CD4-positive, alpha-beta T cell treated with Interleukin-4 for 1 hour (primary cell): ENCODE results near the gene MISP3.

Experiments used
- DNase-seq, 2 donors: peaks; one replicate each; pipeline ENCODE4 v3.0.0-alpha.2; 2020 to 2022

Gene MISP3

DNA sequence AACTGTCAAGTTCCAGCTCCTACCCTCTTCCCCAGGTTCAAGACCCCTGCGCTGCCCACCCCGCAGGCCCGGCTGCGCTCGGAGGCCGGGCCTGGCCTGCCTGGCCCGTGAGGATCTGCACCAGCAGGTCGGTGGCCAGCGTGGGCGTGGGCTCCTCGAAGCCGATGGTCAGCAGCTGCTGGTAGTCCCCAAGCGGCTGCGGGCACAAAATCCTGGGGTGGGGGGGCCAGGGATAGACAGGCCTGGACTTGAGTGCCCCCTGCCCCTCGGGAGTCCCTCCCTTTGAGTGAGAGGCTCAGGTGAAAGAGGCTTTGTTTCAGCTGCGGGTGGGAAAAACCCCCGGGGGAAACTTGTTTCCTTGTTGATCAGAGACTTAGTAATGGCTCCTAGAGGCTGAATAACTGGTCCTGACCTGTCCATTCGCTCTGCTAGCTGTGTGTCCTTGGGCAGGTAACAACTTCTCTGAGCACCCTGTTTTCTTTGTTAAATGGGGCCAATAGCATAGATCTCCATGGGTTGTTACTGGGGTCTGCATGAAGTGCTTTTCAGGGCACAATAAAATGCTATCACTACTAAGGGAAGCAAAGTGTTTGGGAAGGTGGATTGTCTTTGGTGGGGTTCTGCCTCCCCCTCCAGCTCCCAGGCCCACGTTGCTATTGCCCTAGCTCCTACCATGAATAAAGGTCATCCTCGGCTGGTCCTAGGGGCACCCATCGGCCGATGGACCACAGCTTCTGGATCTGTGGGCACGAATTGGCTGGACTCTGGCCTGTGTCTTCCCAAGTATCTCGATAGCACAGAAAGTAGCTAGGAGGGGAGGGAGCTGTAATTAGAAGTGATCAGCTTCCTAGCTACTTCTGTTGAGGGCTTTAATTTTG, 9.4 kb downstream of the MISP3 start:
- DNase-seq: peak; percentile 54 to 60

DNA sequence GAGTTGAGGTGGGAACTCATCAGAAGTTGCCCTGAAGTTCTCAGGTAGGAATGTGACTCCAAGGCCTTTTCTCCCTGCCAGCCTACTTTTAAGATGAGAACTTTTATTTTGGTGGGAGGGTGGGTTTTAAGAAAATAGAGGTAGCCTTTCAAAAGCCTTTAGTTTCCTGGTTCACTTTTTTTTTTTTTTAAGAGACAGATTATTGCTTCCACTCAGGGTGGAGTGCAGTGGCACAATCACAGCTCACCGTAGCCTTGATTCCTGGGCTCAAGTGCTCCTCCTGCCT, 10.0 kb downstream of the MISP3 start:
- DNase-seq: no peak

DNA sequence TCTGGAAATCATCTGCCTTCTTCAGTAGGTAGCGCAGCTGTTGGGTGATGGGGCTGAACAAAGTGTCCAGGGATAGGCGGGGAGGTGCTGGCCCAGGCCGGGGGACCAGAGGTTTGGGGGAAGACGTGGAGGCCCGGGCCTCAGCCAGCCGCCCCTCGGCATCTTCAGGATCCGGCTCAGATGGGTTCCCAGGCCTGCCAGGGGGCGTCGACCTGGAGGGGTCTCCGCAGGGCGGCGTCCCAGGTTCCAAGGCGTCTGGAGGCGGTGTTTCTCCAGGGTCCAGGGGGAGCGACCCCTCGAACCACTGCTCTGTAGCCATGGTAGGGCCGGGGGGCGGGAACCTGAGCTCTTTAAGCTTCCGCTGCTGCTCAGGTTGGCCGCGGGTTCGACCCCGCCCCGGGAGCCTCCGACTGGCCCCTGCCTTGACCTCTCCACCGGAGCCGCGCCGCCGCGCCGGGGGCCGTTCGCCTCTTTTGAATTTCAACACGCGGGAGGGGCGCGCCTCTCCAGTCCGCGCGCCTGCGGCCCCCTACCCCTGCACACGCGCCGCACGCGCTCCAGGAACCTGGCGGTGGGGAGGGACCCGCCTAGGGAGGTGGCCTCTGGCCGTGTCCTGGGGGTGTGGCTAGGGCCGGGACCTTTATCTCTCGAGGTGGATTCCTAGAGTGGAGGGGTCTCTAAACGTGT, 12.9 kb downstream of the MISP3 start, which contains the start of gene C19orf67:
Gene C19orf67, minus strand, starts transcription at position 475 of the 687 bp plus-strand sequence. Its CDS starts 156 bp downstream, at position 319.
- no peak for DNase-seq

DNA sequence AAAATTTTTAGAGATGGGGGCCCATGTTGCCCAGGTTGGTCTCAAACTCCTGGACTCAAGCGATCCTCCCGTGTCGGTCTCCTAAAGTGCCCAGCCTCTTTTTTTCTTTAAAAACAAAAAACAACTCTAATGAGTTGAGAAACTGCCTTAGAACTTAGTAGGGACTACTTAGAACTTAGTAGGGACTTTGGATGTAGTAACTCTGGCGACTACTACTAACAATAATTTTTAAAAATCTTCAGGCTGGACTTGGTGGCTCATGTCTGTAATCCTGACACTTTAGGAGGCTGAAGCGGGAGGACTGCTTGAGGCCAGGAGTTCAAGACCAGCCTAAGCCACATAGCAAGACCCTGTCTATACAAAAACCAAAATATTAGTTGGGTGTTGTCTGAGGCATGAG, 13.5 kb downstream of the MISP3 start:
- DNase-seq: no peak

DNA sequence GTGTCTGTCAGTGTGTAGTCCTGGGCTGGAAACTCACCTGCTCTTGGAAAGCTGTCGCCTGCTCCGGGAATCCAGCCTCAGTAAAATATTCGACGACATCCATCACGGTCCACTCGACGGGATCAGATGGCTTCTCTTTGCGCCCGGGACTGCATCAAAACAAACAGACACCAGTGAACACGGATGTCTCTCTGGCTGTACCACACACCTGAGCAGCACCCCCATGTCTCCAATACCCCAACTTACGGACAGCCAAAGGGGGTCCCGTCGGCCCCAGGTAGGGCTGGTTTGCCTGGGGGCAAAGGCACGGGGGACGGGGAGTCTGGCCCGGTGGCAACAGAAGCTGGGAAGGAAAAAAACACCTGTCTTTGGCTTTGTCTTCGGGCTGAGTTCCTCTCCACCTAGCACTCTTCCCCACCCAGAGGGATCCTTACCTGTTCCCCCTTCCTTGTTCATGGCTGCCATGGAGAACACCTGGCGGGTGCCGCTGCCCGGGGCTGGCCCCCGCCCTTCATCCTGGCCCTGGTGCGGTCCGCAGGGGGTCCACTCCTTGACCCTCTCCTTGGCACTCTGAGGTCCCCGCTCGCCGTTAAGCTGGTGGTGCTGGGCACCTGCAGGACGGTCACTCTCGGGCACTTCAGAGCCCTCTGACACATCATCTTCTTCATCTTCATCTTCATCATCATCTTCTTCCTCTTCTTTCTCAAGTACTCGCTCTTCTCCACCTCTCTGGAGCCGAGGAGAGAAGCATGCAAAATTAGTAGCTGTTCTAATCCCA, 16.2 kb downstream of the MISP3 start:
- no peak for DNase-seq

DNA sequence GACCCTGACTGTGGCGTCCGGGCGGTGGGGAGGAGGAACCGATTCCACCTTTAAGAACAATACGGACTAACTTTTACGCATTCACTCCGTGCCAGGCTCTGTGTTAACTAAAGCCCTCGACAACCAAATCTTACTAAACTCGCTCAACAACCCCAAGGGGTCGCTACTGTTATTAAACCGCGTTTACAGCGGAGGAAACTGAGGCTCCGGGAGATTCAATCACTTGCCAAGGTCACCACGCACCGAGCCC, 16.8 kb downstream of the MISP3 start:
- peak; percentile 17 to 28 for DNase-seq

DNA sequence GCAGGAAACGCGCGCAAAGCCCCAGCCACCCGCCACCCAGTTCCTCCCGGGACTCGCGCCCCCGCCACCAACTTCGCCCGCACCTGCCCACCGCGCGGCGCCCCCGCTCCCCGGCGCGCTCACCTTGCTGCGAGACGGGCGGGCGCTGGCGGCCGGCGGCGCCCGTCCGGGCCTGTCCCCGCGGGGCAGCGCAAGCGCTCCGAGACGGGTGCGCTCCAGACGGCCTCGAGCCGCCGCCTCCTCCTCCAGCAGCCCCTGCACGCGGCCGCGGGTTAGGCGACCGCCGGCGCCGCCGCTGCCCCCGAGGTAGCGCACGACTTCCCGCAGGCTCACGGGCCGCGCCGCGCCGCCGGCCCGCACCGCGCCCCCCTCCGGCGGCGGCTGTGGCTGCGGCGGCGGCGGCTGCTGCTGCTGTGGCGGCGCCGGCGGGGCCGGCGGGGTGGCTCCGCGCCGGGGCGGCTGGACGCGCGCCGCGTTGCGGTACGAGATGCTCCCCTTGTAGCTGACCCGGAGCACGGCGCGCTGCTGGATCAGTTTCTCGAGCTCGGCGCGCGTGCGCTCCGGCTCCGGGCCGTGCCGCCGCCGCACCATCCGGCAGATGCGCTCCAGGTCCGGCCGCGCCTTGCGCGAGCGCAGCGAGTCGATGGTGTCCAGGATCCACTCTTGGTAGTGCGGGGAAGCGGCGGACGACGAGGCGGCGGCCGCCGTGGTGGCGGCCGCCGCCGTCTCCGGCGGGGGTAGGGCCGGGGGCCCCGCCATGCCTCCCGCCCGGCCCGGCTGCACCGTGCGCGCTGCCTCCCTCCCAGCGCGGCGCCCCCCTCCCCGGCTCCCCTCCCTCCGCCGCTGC, 17.3 kb downstream of the MISP3 start:
- peak; percentile 27 to 41 for DNase-seq

DNA sequence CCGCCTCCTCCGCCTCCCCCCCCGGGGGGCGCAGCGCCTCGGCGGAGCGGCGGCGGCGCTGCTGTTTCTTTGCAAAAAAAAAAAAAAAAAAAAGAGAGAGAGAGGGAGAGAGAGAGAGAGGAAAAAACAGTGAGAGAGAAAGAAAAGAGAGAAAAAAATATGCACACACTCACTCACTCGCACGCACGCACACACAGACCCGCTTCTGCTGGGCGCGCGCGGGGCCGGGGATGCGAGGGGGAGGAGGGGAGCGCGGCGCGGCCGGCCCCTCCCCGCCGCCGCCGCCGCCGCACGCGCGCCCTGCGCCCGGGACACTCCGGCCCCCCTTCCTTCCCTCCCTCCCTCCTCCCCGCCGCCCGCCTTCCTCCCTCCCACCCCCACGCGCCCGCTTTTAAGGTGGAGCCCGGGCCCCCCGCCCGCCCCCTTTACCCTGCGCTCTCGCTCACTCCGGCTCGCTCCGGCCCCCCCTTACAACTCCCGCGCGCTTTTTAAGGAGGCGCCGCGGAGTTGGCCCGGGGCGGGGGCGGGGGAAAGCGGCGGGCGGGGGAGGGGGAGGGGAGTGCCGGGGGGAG, 18.0 kb downstream of the MISP3 start, which contains the start of gene SAMD1:
Gene SAMD1, minus strand, starts transcription at position 243 of the 572 bp plus-strand sequence.
- peak; percentile 88 to 90 for DNase-seq

DNA sequence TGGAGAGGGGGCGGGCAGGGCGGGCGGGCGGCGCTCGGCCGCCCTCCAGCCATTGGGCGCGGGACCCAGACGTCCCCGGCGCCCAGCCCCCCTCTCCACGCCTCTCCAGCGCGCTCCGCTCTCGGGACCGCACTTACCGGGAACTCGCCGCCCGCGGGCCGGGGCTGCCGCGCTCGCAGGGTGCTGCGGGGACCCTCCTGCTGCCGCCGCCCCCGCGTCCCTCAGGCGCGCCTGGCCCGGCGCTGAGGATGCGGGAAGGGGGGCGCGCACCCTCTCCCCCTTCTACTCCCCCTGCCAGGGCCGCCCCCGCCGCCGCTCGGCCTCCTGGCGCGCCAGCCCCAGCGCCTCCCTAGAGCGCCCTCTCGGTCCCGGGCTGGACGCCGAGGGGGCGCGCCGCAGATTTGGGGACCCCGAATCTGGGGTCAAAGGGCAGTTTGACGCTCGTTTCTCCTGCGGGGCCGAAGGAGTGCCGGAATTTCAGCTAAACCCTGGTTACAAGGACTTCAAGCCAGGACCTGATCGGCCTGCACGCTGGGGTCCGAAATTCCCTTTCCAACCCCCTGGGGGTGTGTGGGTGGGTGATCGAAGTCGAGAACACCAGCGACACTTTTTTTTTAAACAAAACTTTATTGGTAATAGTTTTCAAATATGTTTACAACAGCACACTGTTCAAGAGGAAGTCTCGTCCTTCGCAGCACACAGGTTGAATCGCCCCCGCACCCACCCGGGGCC, 18.7 kb downstream of the MISP3 start:
- DNase-seq: peak; percentile 71 to 79

DNA sequence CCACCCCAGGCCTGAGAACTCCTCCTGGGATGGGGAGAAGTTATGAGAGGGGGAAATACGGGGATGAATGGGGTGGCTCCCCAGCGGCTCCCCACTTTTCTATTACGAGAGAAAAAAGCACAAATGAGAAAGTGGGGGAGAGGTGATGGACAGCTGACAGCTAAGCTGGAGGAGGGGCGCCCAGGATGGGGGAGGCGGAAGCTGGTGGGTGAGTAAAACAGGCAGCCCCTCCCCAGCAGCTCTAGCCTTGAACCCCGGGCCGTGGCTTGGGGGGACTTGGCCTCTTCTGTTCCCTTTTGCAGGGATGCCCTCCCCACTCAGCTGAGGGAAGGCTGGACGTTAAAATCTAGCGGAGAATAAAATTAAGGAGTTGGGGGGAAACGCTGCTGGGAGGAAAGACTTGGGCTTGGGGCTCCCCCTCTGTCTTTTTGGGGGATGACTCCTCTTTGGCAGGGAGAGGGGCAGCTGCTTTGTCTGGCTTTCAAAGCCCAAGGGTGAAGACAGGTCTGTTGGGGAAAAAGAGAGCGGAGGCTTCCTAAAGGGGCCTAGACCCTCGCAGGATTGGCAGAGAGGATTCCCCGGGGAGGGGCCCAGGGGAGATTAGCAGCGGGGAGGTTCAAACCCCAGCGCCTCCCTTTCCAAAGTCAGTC, 19.4 kb downstream of the MISP3 start:
- DNase-seq: peak in 1 of 2 donors; percentile 47

DNA sequence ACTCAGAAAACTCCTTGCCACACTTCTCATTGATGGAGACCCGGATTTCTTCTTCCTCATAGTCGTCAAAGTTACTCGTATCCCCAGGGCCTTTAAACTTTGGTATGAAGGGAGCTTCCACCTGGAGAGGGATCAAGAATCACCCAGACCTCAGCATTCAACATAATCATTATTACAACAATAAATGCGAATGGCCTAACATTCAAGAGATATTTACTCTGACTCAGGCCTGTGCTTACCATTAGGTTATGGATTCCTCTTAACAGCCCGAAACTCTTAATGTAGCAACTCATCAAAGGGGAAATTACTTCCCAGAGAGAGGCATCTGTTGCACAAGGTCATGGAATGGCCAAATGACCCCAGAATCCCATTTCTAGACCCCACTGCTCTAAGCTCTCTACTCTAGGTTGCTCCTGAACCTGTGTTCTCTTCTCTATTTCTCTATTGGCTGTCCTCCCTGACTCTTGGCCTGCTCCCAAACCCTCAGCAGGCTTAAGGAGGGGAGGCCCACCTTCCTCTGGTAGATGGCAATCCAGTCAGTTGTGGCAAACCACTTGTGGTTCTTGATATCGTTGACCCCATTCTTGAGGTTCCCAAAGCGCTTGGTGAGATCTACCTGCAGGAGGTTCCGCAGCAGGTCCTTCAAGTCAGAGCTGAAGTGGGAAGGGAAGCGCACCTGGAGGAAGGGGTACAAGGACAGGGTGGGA, 20.7 kb downstream of the MISP3 start:
- DNase-seq: no peak

DNA sequence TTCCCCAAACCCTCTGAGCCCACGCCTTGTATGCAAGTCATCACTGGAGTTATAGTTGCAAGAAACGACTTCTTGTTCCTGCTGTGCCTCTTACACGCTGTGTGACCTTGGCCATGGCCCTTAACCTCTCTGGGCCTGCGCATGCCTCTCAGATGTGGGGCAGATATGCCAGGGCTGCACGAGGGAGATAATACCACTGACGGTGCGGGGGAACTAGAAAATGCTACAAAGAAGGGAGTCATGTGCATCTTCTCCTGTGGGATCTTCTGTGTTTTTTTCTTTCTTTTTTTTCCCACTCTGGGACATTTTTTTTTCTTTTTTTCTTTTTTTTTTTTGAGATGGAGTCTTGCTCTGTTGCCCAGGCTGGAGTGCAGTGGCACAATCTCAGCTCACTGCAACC, 22.3 kb downstream of the MISP3 start:
- DNase-seq: no peak

DNA sequence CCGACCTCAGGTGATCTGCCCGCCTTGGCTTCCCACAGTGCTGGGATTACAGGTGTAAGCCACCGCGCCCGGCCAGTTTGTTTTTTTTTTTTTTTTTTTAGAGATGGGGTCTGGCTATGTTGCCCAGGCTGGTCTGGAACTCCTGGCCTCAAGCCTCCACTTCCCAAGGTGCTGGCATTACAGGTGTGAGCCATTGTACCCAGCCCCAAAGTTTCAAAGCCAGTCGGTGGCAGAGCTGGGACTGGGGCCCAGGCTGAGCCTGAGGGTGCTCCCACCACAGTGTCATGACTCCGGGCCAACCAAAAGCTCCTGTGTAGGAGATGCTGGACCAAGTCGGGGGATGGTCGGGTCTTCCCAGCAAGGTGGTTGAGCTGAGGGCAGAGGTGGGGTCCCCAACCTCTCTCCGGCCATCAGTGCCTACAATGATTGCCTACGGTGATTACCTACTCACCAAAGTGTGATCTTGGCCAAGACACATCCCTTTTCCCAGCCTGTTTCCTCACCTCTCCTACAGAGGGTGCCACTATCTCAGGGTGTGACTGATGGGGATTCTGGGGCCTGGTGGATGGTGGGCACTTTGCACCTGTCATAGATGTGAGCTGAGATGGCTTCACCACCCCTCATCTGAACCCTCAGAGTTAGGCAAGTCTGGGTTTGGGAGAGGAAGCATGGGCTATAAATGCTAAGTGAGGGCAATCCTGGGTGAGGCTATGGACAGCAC, 23.8 kb downstream of the MISP3 start:
- DNase-seq: no peak

DNA sequence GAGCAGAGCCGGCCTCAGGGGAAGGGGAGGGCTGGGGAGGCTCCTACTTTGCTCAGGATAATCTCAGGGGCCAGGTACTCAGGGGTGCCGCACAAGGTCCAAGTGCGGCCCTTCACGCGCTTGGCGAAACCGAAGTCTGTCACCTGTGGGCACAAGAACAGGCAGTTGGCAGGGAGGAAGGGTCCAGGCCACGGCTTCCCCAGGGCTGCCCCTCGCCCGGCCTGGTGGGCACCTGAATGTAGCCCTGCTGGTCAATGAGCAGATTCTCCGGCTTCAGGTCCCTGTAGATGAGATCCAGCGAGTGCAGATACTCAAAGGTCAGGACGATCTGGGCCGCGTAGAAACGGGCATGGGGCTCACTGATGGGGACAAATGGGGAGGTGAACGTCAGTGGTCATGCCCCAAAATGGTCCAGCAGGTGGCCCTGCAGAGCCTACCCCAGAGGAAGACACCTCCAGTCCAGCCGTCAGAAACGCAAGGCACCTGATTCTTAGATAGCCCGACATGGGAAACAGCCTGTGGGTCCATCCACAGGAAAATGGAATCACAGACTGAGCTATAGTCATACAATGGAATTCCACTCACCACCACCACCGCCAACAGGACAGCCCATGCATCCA, 25.1 kb downstream of the MISP3 start:
- DNase-seq: no peak

DNA sequence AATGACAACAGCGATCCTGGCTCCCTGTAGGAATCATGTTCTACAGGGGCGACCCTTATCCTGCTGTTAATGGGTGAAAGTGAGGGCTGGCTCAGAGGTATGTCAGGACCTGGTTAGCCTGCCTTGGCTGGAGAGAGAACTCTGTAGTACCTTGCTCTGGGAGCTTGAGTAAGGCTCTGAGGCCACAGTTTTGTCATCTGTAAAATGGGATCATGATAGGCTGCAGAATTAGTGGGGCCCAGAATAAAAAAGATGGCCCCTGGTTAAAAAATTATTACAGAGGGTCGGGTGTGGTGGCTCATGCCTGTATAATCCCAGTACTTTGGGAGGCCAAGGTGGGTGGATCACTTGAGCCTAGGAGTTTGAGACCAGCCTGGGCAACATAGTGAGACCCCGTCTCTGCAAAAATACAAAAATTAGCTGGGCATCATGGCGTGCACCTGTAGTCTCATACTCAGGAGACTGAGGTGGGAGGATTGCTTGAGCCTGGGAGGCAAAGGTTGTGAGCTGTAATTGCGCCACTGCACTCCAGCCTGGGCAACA, 28.5 kb downstream of the MISP3 start:
- no peak for DNase-seq

DNA sequence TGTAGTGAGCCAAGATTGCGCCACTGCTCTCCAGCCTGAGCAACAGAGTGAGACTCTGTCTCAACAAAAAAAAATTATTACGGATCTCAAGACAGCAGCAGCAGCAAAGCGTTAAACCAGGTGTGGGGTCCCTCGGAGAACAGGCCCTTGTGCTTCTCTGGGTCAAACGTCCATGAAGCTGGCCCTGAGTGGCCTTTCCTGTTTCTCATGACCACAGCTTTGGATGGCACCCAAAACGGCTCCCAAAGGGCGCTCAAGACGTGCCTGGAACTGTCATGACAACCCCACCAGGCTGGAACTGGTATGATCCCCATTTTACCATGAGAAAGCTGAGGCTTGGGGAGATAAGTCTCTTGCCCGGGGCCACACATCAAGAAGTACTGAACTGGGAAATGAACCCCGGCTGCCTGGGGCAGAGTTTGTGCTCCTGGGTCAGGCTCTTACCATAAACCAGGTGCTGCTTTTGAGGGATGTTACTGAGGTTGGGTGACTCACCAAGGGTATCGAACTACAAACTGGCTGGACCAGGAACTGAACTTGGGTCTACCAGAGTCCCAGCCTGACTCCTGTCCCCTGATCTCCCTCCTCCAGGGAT, 29.6 kb downstream of the MISP3 start:
- DNase-seq: no peak

DNA sequence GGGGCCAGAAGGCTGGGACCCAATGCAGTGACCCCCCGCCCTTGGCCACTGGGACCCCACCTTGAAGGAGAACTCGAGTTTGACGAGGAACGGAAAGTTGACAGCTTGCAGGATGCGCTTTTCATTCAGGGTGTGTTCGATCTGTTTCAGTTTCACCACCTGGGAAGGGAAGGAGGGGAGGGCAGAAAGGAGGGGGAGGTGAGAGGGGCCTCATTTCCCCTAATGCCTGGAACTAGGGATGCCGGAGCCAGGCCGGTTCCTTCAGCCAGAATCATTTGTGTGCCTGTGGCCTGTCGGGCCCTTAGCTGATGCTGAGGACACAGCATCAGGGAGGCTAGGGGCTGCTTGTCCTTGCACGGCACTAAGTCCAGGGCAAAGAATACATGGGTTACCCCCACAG, 30.2 kb downstream of the MISP3 start:
- DNase-seq: no peak

DNA sequence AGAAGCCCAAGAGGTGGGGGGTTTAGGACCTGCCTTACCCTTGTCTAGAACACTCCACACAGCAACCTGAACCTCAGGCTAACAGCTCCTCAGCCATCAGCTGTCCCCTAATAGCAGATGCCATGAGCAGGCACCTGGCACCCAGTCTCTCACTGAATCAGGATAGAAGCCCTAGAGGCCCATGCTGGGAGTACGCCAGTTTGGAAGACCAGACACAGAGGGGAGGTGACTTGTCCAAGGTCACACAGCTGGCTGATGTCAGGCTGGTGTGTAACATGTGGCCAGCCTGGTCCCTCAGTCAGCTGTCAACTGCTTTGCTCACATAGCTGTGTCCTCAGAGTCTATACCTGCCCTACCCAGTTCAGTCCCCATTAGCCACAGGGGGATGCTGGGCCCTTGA, 30.7 kb downstream of the MISP3 start:
- DNase-seq: no peak

DNA sequence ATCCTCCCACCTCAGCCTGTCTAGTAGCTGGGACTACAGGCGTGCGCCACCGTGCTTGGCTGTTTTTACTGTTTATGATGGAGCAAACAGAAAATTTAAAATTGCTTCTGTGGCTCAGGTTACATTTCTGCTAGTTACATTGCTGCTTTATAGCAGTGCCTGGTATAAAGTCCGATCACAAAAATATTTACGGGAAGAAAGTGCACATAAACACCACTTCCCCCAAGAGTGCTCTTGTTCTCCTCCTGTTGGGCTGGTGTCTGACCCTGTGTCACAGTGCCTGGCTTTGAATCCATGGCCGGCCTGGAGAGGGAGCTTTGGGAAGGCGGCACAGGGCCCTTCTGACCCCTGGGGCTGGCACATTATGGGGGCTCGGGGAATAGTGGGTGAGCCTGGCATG, 33.1 kb downstream of the MISP3 start:
- DNase-seq: no peak
